HUDEP-2 (cell line): ENCODE data around the gene PRRT1.
"Not testable (repeated sequence)": the region's sequence is repeated elsewhere in the genome, so short reads cannot be mapped to it uniquely, and the experiment has no call there.

Experiments
- DNase-seq, 76 experiments: peaks; one replicate each; lab custom pipeline; 2025; ENCODE audit not compliant: unreplicated experiment in 76 of 76; lab: John Stamatoyannopoulos, UW

Gene PRRT1

DNA sequence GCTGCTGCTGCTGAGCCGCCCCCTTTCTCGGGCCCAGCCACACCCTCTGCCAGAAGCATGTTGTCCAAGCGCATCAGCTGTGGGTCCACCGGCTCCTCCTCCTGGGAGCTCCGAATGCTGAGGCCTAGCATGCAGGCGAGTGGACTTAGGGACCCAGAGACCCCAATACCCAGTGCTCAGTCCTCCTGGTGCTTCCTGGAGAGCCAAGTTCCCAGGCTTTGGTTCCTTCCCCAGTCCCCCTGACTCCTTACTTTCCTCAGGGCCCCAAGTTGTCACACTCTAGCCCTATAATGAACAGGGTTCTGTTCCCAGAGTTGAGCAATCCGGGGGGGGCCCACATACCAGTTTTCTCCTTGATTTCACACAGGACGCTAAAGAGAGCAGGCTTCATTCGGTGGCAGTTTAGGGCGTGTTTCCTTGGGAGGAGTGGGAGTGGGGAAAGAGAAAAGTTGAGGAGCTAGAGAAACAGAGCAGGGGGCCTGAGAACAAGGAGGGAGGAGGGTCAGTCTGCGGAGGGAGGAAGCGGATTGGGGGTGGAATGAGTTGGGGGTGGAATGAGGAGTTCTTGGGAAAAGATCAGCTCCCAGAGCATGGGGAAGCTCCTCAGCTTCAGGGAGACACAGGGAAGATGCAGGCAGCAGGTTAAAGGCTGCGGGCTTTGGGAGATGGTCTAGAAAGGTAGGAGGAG, 36.8 kb upstream of the PRRT1 start:
- DNase-seq, result peak in 1 of 76 experiments; percentile 36

DNA sequence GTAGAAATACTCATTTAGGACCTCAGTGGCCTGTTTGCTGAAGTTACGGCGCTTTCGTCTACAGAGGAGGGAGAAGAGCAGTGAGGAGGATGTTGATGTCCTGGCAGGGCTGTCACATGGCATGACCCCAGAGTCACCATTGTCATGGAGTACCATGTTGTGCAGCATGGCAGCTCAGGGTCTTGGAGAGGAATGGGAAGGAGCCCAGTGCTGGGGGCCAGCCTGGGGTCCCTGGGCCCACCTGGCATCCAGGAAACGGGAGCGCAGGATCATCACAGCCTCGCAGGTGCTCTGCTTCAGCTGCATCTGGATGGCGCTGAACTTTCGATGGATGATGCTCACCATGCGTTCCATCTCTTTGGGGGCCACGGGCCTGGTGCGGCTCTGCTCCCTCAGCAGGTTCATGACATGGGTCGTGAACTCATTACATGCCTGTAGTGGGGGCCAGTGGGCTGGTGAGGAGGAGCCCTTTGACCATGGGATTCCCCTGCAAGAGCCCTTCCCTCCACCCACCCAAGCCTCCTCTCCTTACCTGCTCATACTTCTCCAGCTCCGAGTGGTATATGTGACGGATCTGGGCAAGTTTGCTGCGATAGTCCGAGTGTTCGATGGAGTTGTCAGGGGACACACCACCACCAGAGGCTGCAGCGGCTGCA, 36.1 kb upstream of the PRRT1 start:
- not testable (repeated sequence) for DNase-seq

DNA sequence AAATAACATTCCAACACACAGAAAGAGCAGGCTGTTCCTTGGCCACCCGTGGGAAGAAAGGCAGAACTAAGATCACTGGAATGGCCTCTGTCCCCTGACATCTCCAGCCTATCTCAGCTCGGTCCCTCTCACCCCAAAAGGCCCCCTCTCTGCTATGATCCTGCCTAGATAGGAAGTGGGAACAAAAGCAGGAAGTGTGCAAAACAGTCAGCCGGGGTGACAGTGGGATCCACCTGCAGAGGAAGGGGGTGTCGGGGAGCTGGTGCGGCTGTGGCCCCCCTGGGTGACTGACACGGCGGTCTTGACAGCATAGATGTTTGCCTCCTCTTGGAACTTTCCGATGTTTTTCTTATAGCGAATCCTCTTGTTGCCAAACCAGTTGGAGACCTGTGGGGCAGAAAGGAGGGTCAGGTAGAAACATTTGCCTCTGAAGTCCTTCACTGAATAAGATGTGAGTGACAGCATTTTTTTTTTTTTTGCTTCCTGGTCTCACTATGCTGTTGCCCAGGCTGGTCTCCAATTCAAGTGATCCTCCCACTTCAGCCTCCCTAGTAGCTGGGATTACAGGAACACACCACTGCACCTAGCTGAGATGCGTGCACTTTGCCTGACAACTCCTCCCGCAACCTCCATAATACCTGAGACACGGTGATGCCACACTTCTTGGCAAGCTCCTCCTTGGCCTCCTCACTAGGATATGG, 35.4 kb upstream of the PRRT1 start:
- DNase-seq, result no peak

DNA sequence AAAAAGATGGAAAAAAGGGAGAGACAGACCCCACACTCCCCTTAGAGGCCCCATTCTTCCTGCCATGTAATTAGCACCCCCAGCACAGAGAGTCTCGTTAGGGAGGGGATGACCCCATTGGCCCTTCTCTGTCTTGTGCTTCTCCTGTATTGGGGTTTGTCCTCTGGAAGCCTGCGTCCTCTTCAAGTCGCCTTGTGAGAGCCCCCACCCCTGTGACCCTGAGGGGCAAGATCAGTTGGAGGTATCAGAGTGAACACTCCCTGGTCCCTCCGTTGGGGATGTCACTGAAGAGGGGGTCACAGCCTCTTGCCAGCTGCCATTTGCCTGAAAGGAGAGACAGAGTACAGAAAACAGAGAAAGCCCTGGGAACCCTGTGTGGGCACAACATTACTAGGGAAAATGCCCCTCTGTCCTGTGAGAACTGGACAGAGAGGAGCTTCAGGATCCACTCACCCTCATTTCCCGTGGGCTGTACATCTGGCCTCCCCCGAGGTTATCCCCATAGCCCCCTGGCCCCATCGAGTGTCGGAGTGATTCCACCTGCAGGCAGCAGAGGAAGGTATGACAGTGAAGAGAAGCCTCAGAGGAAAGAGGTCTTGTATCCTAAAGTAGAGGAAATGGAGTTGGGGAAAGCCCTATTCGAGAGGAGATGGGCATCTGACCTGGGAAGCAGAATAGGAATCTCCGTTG, 34.6 kb upstream of the PRRT1 start:
- not testable (repeated sequence) for DNase-seq

DNA sequence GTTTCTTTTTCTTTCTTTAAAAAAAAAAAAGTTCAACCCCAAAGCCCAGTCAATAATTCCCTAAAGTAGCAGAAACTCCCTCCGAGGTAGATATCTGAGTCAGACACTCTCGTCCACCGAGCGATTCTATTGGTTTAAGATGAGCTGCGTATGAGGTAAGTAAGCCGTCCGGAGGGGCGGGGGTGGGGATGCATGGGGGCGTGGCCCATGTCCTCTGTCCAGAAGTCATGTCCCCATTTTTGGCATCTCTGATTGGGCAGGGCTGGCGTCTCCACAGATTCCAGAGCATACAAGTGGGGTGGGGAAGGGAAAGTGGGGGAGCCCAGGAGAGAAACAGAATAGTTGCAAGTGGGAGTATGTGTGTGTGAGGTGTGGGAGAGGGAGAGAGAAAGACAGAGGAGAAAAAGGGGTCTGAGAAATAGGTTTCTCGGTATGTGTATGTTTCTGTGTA, 34.0 kb upstream of the PRRT1 start:
- DNase-seq, result peak in 72 of 76 experiments; percentile 42 to 94 (median 84)

DNA sequence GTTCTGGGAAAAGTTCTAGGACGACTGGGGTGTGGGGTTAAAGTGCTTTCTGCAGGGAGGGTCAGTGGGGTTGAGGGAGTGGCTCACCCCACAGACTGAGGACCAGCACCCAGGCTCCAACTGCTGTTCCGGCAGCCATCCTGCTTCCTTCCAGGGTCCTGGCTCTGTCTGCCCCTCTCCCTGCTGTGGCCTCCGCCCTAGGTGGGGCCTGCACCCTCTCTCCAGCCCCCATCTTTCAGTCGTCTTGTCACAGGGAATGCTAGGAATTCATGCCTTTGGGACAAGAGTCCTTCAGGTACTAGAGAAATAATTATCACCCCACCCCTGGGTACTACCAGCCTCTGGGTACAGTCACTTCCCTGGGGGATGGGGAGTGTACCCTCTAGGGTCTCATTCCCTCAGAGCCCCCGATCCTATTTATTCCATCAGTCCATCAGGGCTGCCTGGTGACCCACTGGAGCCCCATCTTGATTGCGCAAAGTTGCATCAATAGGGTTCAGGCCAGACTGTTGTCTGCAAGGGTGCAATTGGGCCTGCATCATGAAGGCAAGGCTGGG, 32.4 kb upstream of the PRRT1 start, which contains the start of gene AGER:
TSS of gene AGER (minus strand) at position 170 of the 557 bp plus-strand sequence. CDS start at position 139, 31 bp downstream.
- DNase-seq, result no peak

DNA sequence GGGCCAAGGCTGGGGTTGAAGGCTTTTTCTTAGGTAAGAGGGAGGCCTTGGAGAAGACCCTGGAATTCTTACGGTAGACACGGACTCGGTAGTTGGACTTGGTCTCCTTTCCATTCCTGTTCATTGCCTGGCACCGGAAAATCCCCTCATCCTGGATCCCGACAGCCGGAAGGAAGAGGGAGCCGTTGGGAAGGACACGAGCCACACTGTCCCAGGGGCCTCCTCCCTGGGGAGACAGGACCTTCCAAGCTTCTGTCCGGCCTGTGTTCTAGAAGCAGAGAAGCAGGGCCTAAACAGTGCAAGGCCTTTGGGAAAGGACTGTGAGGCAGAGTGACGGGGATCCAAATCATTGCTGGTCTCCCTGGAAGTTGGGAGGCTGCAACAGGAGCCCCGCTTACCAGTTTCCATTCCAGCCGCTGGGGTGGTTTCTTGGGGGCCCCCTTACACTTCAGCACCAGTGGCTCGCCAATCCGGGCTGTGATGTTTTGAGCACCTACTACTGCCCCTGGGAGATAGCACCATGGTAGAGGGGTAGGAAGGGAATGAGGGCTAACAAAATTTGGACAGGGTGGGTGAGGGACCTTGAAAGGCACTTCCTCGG, 31.8 kb upstream of the PRRT1 start:
- DNase-seq, result no peak

DNA sequence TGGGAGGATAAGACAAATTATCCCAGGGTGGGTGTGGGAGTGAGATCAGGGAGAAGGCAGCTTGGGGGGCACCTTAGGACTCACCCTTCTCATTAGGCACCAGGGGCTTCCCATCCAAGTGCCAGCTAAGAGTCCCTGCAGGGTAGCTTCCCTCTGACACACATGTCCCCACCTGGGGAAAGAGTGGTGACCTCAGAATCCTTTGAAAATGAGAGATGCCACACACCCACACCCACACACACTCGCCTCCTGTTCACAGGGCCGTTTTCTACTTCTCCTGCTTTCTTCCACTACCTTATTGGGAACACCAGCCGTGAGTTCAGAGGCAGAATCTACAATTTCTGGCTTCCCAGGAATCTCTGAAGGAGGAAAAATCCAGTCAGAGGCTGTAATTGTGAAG, 31.3 kb upstream of the PRRT1 start:
- no peak for DNase-seq

DNA sequence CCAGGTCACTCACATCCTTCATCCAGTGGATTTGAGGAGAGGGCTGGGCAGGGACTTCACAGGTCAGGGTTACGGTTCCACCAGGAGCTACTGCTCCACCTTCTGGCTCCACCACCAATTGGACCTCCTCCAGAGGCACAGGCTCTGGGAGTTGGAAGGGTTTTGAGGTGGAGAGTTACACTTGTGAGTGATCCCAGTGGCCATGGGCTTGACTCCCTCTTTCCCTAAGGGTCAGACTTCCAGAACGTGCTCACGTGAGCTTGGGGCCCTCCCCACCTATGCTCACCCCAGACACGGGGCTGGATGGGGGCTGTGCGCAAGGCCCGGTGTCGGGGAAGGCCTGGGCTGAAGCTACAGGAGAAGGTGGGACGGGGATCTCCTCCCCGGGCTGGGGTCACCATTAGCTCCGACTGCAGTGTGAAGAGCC, 30.8 kb upstream of the PRRT1 start:
- peak in 13 of 76 experiments; percentile 29 to 78 (median 50) for DNase-seq

DNA sequence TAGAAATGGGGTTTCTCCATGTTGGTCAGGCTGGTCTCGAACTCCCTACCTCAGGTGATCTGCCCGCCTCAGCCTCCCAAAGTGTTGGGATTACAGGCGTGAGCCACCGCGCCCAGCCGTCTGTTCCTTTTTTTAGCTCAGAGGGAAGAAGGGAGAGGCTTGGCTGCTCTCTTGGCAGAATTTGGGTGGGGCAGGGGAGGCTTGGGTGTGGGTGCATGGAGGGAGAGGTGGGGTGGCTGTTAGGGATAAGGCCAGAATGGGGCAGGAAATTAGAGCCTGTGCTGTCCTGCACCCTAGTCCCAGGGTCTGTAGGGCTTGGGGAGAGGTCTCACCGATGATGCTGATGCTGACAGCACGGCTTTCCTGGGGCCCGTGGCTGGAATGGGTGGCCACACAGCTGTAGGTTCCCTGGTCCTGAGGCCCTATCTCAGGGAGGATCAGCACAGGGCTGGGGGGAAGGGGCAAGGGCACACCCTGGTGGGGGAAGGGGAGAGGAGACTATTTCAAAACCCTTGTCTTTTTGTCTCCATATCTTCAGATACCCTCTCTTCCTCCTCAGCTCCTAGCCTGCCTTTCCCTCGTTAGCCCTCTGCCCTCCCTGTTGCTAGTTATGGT, 30.3 kb upstream of the PRRT1 start:
- DNase-seq, result peak in 64 of 76 experiments; percentile 23 to 87 (median 69)

DNA sequence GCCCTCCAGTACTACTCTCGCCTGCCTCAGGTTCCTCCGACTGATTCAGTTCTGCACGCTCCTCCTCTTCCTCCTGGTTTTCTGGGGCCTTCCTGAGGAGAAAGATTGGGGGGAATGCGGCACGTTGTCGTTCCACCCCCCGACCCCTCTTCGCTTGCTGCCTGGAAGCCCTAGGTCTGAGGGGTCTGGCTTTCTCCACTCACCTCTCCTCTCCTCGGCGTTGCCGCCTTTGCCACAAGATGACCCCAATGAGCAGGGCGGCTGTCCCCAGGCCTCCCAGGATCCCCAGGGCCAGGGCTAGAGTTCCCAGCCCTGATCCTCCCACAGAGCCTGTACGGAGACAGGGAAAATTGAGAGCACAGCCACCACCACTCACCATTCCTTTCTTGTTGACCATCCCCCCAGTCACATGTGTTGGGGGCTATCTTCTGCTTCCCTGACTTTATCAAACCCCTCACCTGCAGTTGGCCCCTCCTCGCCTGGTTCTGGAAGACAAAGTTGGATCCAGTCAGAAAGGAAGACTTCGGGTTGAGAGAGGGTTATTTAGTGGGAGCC, 29.5 kb upstream of the PRRT1 start:
- no peak for DNase-seq

DNA sequence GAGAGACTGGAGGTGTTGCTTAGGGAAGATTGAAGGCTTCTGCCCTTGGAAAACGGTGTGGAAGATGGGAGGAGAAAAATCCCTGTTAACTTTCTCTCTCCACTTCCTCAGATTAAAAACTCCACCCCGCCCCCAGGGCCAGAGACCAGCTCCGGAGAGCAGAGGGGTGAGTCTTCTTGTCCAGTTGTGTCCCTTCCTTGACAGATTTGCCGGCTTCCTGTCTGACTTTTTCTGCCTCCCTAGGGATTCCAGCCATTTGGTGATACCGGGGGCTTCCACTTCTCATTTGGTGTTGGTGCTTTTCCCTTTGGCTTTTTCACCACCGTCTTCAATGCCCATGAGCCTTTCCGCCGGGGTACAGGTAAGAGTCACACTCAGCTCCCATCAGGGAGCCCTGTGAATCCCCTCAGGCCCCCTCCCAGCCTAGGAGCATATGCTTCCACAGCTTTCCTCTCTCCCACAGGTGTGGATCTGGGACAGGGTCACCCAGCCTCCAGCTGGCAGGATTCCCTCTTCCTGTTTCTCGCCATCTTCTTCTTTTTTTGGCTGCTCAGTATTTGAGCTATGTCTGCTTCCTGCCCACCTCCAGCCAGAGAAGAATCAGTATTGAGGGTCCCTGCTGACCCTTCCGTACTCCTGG, 28.1 kb upstream of the PRRT1 start:
- DNase-seq, result no peak

DNA sequence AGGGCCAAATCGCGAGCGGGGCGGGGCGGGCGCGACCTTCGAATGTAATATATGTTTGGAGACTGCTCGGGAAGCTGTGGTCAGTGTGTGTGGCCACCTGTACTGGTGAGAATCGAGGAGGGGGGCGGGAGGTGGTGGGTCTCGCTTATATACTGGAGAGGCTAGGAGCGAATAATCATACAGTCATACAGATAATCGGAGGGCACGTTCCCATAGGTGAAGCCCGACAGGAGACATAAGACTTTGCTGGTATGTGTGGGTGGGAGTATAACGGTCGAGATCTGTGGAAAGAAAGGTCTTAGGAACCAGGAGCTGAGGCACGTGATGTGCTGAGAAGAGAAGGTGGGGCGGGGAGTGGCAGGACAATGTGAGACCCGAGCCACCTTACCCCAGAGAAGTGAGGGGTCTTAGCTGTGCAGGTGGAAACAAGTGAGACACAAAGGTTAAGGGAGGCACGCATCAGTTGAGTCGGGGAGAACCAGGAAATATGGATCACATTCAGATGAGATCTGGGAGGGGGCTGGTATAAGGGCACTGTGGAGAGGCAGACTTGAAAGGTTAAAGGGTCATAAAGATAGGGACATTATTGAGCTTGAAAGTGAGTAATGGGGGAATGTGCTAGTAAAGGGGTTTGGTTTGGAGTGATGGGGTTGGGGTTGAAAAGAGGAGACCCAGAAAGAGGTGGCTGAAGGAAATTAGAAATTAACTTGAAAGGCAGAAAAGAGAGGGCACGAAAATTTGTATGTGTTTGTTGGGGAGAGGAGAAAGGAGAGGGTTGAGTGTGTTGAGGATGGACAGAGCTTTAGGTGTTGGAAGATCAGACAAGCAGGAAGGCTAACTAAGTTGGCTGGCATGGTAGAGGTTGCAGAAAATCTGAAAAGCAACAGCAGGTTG, 27.1 kb upstream of the PRRT1 start:
- peak in 1 of 76 experiments; percentile 65 for DNase-seq

DNA sequence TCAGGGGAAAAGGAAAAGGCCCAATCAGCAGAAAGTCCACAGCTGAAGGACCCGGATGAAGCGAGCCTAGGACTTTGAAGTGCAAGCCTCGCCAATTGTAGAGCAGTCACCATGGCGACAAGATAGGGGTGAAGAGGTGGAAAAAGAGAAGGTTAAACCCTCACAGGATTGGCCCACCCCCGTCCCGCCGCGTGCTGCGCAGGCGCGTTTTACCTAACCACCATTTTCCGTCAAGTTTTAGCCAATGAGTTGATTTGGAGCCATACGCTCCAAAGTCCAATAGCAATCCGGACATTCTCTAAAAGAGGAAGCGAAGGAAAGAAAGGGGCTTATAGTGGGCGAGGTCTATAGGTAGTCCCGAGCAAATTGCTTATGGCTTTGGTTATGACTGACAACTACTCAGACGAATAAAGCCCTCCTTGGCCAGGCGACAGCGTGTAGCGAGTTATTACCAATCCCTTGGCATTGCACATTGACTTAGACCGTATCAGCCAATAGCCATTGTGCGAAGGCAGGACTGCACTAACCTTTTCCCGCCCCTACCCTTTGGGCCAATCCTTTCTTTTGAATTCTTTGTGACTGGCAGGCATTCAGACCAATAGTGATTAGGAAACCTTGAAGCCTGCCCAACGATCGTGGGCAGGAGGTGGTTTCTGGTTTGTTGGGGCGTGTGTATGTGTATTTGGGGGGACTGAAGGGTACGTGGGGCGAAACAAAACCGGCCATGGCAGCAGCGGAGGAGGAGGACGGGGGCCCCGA, 26.2 kb upstream of the PRRT1 start, which contains the start of gene RNF5:
TSS of gene RNF5 (plus strand) at position 618 of the 759 bp plus-strand sequence. CDS start at position 725, 107 bp downstream.
- DNase-seq, result peak in 74 of 76 experiments; percentile 91 to 100 (median 99)

DNA sequence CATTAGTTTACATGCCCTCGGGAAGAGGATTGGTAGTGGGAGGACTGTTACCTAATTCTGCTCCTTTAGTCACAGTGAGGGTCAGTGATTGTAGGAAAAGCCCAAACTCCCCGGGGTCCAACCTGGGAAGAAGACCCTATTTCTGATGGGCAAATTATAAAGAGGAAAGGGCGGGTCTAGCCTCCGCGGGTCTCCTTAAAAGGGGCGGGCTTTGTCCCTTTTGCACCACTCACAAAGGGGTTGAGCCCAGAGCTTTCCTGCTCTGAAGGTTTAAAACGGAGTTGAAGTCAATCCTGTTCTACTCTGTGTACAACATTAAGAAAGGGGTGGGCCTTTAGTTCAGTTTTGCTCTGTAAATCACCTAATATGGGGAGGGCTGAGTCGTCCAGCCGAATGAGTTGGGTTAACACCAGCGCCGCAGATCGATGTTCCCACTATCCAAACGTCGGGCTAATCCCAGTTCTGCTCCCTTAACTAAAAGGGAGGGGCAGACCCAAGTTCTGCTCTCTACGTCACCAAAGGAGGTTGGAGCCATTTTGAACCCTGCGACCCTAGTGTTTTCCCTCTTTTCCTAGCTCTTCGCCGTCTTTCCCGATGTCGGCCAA, 25.5 kb upstream of the PRRT1 start:
- peak in 36 of 76 experiments; percentile 21 to 74 (median 54) for DNase-seq

DNA sequence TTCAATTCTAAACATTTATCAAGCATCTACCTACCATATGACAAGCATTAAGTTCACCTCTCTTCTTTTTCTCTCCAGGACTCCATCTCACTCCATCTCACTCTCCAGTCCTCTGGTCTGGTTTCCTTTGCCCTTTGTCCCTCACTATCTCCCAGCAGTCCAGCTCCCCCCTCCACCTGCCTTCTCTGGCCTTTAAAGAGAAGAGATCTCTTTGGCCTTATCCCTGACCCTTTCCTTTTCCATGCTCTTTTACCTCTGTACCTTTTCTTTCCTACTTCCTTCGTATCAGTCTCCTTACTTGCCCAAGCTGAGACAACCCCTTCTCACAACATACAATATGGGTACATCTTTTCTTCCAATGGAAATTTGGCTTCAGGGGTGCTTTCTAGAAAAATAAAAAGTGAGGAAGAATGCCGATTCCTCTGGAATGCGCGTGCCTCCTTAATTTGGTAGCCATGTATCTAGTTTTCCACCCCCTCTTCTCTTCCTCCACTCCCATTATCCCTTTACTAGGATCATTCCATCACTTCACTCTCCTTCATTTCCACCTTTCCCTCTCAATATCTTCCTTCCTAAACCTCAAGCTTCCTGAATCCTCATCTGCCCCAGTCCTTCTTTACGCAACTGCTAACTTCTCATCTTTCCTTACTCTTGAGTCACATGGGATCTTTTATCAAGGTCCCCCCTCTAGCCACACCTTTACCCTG, 24.9 kb upstream of the PRRT1 start:
- DNase-seq, result no peak
